Measurements from ENCODE around the gene GABPB1. TPM values are rescaled to one million over a fixed set of nuclear protein-coding genes. Genes with fewer than 3 reads are reported as not detected.

The GABPB1 gene
- total and polyA plus RNA-seq, 10 of the 15 experiments (the other 5 are each of a cell fraction or from before 2014, with no cell fraction given), result 13.9 to 48.2 (median 39.8) TPM

DNA sequence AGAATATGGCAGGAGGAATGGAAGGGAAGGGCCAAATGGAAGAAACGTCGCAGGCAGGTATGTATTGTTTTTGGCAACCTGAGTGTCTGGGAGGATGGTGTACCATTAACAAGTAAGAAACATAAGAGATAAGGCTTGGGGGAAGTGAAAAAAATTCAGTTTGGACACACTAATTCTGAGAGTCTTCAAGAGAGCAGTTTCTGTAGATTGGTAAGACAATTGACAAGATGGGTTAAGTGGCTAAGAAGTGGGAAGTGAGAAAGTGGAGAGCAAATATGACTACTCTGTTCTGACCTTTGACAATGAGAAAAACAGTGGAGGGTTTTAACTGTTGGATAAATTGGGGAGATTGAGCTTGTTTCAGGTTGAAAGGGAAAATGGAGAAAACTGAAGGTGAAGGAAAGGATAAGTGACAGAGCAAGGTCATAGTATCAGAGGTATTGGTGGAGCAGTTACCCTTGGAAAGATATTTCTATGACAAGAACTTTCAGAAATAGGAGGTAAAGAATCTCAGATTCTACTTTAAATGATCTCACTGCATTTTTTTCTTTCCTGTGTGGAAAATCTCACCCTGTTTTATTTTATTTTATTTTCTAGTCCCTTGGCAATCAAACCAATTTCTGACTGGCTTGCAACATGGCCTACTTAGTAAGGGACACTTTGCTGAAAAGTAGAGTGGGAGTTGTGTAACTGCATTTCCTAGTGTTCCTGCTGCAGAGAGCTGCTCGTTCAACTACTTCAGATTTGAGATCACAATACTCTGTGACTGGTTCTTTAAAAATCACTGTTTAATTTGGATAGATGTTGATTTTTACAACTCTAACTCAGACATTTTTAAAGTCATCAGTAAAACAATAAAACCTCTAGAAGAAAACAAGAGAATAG is 23.1 kb upstream of the GABPB1 start (continued):
- TF ChIP-seq FOS (IDR thresholded peaks at IDR 0.05; ENCODE audit: borderline replicate concordance, extremely low read depth, insufficient read length) (no peak), NR2C1 (IDR thresholded peaks at IDR 0.05) (peak; percentile 31; the same call in 1 of the 2 replicates), FOXK2 (IDR thresholded peaks at IDR 0.05) (no peak), STAT1 (conservative IDR thresholded peaks at IDR 0.05) (no peak), ZNF24 (IDR thresholded peaks at IDR 0.05) (no peak; the same call in 1 of the 2 replicates), POLR2AphosphoS5 (IDR thresholded peaks at IDR 0.05; ENCODE audit: low read length) (no peak), MLLT1 (IDR thresholded peaks at IDR 0.05) (peak; percentile 80), TARDBP (IDR thresholded peaks at IDR 0.05; ENCODE audit: borderline replicate concordance) (no peak), SMARCA5 (IDR thresholded peaks at IDR 0.05) (0 out of 2 replicates have a peak, but pooled peaks have one; percentile 10), POLR2A (IDR thresholded peaks at IDR 0.05; ENCODE audit: low read depth, low read length) (no peak), BMI1 (IDR thresholded peaks at IDR 0.05; ENCODE audit: borderline replicate concordance) (peak; percentile 94), CHD1 (IDR thresholded peaks at IDR 0.05; ENCODE audit: low read depth, low read length) (no peak), SUPT20H (IDR thresholded peaks at IDR 0.05; ENCODE audit: borderline replicate concordance, control insufficient read depth, low read depth, low read length) (no peak), NR2F1 (conservative IDR thresholded peaks at IDR 0.05) (peak; percentile 99)
- TF ChIP-seq, protein P1, sequence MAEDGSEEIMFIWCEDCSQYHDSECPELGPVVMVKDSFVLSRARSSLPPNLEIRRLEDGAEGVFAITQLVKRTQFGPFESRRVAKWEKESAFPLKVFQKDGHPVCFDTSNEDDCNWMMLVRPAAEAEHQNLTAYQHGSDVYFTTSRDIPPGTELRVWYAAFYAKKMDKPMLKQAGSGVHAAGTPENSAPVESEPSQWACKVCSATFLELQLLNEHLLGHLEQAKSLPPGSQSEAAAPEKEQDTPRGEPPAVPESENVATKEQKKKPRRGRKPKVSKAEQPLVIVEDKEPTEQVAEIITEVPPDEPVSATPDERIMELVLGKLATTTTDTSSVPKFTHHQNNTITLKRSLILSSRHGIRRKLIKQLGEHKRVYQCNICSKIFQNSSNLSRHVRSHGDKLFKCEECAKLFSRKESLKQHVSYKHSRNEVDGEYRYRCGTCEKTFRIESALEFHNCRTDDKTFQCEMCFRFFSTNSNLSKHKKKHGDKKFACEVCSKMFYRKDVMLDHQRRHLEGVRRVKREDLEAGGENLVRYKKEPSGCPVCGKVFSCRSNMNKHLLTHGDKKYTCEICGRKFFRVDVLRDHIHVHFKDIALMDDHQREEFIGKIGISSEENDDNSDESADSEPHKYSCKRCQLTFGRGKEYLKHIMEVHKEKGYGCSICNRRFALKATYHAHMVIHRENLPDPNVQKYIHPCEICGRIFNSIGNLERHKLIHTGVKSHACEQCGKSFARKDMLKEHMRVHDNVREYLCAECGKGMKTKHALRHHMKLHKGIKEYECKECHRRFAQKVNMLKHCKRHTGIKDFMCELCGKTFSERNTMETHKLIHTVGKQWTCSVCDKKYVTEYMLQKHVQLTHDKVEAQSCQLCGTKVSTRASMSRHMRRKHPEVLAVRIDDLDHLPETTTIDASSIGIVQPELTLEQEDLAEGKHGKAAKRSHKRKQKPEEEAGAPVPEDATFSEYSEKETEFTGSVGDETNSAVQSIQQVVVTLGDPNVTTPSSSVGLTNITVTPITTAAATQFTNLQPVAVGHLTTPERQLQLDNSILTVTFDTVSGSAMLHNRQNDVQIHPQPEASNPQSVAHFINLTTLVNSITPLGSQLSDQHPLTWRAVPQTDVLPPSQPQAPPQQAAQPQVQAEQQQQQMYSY (CRISPR knock-in tag; IDR thresholded peaks at IDR 0.05), result no peak
- TF ChIP-seq, protein P2, sequence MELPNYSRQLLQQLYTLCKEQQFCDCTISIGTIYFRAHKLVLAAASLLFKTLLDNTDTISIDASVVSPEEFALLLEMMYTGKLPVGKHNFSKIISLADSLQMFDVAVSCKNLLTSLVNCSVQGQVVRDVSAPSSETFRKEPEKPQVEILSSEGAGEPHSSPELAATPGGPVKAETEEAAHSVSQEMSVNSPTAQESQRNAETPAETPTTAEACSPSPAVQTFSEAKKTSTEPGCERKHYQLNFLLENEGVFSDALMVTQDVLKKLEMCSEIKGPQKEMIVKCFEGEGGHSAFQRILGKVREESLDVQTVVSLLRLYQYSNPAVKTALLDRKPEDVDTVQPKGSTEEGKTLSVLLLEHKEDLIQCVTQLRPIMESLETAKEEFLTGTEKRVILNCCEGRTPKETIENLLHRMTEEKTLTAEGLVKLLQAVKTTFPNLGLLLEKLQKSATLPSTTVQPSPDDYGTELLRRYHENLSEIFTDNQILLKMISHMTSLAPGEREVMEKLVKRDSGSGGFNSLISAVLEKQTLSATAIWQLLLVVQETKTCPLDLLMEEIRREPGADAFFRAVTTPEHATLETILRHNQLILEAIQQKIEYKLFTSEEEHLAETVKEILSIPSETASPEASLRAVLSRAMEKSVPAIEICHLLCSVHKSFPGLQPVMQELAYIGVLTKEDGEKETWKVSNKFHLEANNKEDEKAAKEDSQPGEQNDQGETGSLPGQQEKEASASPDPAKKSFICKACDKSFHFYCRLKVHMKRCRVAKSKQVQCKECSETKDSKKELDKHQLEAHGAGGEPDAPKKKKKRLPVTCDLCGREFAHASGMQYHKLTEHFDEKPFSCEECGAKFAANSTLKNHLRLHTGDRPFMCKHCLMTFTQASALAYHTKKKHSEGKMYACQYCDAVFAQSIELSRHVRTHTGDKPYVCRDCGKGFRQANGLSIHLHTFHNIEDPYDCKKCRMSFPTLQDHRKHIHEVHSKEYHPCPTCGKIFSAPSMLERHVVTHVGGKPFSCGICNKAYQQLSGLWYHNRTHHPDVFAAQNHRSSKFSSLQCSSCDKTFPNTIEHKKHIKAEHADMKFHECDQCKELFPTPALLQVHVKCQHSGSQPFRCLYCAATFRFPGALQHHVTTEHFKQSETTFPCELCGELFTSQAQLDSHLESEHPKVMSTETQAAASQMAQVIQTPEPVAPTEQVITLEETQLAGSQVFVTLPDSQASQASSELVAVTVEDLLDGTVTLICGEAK (IDR thresholded peaks at IDR 0.05; ENCODE audit: borderline replicate concordance), result no peak
- TF ChIP-seq, protein P3, sequence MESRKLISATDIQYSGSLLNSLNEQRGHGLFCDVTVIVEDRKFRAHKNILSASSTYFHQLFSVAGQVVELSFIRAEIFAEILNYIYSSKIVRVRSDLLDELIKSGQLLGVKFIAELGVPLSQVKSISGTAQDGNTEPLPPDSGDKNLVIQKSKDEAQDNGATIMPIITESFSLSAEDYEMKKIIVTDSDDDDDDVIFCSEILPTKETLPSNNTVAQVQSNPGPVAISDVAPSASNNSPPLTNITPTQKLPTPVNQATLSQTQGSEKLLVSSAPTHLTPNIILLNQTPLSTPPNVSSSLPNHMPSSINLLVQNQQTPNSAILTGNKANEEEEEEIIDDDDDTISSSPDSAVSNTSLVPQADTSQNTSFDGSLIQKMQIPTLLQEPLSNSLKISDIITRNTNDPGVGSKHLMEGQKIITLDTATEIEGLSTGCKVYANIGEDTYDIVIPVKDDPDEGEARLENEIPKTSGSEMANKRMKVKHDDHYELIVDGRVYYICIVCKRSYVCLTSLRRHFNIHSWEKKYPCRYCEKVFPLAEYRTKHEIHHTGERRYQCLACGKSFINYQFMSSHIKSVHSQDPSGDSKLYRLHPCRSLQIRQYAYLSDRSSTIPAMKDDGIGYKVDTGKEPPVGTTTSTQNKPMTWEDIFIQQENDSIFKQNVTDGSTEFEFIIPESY (IDR thresholded peaks at IDR 0.05), result no peak

All from GM12878 (cell line).